ENCODE results near the gene ERCC1.
"Not testable (repeated sequence)": the region's sequence is repeated elsewhere in the genome, so short reads cannot be mapped to it uniquely, and the experiment has no call there.

ERCC1 gene

DNA sequence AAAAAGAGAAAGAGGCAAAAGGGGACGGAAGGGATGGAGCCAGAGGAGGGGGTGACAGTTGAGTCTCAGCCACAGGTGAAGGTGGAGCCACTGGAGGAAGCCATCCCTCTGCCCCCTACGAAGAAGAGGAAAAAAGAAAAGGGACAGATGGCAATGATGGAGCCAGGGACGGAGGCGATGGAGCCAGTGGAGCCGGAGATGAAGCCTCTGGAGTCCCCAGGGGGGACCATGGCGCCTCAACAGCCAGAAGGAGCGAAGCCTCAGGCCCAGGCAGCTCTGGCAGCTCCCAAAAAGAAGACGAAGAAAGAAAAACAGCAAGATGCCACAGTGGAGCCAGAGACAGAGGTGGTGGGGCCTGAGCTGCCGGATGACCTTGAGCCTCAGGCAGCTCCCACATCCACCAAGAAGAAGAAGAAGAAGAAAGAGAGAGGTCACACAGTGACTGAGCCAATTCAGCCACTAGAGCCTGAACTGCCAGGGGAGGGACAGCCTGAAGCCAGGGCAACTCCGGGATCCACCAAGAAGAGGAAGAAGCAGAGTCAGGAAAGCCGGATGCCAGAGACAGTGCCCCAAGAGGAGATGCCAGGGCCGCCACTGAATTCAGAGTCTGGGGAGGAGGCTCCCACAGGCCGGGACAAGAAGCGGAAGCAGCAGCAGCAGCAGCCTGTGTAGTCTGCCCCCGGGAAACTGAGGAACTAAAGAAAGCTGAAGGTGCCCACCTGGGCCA, 14.7 kb downstream of the ERCC1 start:
- no peak for DNase-seq (ENCODE audit: low spot score)
- TF ChIP-seq CTCF (IDR thresholded peaks at IDR 0.05; ENCODE audit: extremely low read depth, missing control alignments): no peak

GRCh38 chr19:45408121-45408520, 15.6 kb downstream of the ERCC1 start:
- DNase-seq (ENCODE audit: low spot score): no peak

DNA sequence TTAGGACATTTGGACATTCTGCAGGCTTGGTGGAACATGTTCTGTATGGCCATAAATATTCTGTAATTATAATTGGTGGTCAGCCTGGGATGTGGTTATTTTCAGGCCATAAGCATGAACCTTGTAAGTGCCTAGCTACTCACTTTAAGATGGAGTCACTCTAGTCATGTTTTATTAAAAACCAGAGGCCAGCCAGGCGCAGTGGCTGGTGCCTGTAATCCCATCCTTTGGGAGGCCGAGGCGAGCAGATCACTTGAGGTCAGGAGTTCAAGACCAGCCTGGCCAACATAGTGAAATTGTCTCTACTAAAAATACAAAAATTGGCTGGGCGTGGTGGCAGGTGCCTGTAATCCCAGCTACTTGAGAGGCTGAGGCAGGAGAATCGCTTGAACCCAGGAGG, 16.1 kb downstream of the ERCC1 start:
- not testable (repeated sequence) for DNase-seq (ENCODE audit: low spot score)

More at GRCh38 chr19:45408121-45408520, 15.6 kb downstream of the ERCC1 start:
- TF ChIP-seq CTCF (IDR thresholded peaks at IDR 0.05; ENCODE audit: extremely low read depth, missing control alignments): no peak

DNA sequence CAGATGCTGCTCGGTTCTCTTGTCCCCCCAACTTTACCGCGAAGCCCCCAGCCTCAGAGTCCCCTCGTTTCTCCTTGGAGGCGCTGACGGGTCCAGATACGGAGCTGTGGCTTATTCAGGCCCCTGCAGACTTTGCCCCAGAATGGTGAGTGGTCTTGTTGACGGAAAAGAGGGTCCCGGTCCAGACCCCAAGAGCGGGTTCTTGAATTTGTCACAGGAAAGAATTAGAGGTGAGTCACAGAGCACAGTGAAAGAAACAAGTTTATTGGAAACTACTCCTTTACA, 16.7 kb downstream of the ERCC1 start:
- DNase-seq (ENCODE audit: low spot score): no peak
- no peak for TF ChIP-seq CTCF (IDR thresholded peaks at IDR 0.05; ENCODE audit: extremely low read depth, missing control alignments)

DNA sequence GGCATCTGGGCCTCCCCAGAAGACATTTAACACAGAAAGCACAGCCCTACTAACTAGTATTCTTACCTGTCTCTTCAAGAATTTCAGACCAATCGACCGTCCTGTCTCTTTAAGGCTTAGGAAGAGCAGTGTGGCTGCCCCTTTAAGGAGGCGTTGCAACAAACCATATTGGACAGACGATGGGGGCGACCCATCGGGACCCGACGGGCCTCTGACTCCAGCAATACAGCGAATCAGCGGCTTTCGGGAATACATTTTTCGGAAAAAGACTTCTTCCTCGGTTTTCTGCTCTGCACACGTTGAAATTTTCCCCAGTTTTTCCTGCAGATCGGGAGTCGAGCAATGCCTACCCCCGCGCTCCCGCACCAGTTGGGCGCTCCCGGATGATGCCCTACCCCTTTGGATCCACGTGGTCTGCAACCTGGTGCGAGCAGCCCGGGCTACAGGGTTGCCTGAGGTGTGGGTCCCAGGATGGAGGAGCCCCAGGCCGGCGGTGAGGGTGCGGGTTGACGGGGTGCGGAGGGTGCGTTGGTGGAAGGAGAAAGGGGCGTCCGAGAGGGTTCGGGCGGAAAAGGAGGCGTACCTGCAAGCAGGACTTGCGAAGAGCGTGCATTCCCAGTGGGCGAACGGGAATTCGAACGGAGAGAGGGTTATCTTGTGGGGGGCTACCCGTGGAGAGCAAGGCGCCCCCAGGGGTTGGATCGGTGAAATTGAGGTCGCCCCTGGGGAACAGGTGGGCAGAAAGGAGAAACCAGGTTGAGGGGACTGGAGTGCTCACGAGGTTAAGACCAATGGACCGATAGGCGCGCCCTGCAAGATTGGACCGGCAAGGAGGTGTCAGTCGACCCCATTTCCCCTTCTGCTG, 17.3 kb downstream of the ERCC1 start, which contains the start of gene POLR1G:
POLR1G (plus strand) TSS at position 419 of the 865 bp plus-strand sequence; CDS start at position 472, 53 bp downstream.
- DNase-seq (ENCODE audit: low spot score): peak; percentile 85
- TF ChIP-seq CTCF (IDR thresholded peaks at IDR 0.05; ENCODE audit: extremely low read depth, missing control alignments): no peak

DNA sequence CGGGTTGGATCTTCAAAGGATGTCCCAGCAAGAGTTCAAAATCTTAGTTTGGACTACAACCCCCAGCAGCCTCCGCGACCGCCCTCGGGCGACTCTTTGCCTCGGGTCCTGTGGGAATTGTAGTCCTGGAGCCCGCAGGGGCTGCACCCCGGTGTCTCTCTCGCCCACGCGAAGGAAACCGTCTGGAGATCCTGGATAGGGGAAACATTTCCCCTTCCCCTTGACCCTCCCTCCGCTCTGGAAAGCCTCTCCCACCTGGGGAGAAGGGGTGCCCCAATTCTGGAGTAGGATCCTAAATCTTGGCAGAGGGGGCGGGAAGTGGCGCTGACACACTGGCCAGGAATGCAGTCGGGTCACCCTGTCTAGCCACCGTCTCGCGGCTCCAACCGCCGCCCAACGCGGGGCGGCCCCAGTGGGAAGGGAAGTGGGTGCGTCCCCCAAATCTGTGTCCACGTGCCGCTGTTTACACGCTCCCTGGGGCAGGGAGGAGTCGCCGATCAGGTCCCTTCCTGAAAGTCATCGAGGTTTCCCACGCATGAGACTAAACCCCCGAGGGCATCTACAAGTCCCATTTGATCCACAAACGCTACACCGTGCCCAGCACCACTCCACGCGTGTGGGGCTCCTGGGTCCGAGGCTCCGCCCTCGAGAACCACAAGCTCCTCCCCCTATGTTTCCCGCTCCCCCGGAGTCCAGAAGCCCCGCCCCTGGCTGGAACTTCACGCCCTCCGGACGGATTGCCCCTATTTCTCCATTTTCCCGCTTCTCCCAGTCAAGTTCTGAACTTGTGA, 18.1 kb downstream of the ERCC1 start:
- no peak for TF ChIP-seq CTCF (IDR thresholded peaks at IDR 0.05; ENCODE audit: extremely low read depth, missing control alignments)
- peak; percentile 87 for DNase-seq (ENCODE audit: low spot score)

- no peak for TF ChIP-seq CTCF (IDR thresholded peaks at IDR 0.05; ENCODE audit: extremely low read depth, missing control alignments)
- DNase-seq (ENCODE audit: low spot score): peak; percentile 89
Observed at GRCh38 chr19:45404557-45405434, 18.9 kb downstream of the ERCC1 start, which contains the start of gene PPP1R13L. Gene PPP1R13L, minus strand, starts transcription at chr19:45405069. Its CDS starts 6,751 bp downstream, at chr19:45398318.
